ENCODE data around the gene TMCC1.

DNA sequence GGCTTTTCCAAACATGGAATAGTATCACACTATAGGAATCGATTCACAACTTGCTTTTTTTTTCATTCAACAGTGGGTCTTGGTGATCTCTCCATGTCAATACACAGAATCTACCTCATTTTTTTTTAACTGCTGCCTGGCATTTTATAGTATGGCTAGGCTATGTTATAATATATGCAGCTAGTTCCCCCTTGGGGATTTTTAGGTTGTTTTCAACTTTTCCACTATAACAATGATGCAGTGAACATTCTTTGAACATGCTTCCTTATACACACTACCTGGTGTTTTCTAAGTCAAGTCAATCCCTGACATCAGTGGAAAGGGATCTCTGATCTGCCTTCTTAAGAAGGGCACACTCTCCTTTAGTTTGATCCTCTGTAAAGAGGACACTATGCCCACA, 240.5 kb downstream of the TMCC1 start:
- TF ChIP-seq, protein P1, sequence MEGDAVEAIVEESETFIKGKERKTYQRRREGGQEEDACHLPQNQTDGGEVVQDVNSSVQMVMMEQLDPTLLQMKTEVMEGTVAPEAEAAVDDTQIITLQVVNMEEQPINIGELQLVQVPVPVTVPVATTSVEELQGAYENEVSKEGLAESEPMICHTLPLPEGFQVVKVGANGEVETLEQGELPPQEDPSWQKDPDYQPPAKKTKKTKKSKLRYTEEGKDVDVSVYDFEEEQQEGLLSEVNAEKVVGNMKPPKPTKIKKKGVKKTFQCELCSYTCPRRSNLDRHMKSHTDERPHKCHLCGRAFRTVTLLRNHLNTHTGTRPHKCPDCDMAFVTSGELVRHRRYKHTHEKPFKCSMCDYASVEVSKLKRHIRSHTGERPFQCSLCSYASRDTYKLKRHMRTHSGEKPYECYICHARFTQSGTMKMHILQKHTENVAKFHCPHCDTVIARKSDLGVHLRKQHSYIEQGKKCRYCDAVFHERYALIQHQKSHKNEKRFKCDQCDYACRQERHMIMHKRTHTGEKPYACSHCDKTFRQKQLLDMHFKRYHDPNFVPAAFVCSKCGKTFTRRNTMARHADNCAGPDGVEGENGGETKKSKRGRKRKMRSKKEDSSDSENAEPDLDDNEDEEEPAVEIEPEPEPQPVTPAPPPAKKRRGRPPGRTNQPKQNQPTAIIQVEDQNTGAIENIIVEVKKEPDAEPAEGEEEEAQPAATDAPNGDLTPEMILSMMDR (IDR thresholded peaks at IDR 0.05), result no peak
- TF ChIP-seq EP300 (IDR thresholded peaks at IDR 0.05) (no peak), POLR2A (IDR thresholded peaks at IDR 0.05) (no peak), POLR2AphosphoS5 (IDR thresholded peaks at IDR 0.05) (no peak)
